GM04504 (cell line): ENCODE results near the gene RUFY2.
"Not testable (repeated sequence)": the region's sequence is repeated elsewhere in the genome, so short reads cannot be mapped to it uniquely, and the experiment has no call there.

Experiments used
- DNase-seq: peaks from one replicate; pipeline ENCODE4 v3.0.0-alpha.2; 2012; ENCODE audit warnings: low read depth

RUFY2 gene

GRCh38 chr10:68327889-68328786 lies 78.9 kb downstream of the RUFY2 start:
- peak; percentile 69 for DNase-seq

GRCh38 chr10:68324396-68324795 lies 82.7 kb downstream of the RUFY2 start:
- DNase-seq = not testable (repeated sequence)

- DNase-seq = no peak
These were observed 88.6 kb downstream of the RUFY2 start for GRCh38 chr10:68318331-68319059.

DNA sequence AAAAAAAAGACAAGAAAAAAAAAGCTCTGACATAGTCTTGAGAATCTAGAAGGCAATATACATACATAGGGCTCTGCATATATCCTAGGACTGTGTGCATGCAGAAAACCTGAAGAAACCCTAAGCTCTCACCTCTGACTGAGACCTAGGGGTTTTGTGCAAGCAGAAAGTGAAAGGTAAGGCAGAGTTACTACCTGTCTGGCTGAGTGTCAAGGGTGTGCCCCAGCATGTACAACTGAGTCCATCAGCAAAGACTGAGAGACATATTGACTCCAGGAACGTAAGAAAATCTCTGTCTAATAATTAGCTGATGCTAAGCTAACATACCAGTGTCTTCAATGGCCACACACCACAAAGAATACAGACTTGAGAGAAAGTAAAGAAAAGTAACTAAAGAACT lies 91.5 kb downstream of the RUFY2 start:
- no peak for DNase-seq

GRCh38 chr10:68314930-68315329 lies 92.1 kb downstream of the RUFY2 start:
- not testable (repeated sequence) for DNase-seq

DNA sequence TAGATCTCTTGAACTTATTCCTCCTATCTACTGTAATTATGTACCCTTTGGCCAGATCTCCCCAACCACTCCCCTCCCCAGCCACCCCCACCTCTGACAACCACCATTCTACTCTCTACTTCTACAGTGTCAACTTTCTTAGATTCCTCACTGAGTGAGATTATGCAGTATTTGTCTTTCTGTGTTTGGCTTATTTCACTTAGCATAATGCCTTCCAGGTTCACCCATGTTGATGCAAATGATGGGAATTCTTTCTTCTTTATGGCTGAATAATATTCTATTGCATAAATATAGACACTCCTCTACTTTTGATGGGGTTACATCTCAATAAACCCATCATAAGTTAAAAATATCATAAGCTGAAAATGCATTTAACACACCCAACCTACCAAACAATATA lies 96.5 kb downstream of the RUFY2 start:
- no peak for DNase-seq

GRCh38 chr10:68305854-68306253 lies 101.2 kb downstream of the RUFY2 start:
- DNase-seq = no peak

DNA sequence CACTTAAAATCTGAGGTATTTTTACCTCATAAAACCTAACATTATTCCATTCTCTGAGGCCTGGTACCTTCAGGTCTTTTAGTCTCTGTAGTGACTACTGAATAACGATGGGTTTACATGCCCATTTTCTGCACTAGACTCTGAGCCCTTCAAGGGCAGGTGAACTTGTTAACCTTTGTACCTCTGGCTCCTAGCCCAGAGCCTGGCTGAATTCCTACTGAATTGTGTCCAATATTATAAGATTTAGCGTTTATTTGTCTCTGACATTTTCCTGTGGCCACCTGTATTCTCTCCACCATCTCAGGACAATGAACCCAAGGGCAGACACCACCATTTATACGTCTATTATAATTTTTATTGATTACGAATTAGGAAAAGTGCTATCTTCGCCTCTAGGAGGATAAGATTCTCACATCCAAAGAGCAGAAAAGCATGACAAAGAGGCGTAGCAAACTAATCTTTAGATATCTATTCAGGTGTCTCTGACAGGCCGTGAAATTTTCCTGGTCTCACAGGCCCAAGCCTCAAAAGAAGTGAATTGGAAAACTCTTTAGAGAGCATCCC lies 103.1 kb downstream of the RUFY2 start:
- DNase-seq = no peak

- DNase-seq = no peak
These were observed 104.2 kb downstream of the RUFY2 start for GRCh38 chr10:68302871-68303270.

DNA sequence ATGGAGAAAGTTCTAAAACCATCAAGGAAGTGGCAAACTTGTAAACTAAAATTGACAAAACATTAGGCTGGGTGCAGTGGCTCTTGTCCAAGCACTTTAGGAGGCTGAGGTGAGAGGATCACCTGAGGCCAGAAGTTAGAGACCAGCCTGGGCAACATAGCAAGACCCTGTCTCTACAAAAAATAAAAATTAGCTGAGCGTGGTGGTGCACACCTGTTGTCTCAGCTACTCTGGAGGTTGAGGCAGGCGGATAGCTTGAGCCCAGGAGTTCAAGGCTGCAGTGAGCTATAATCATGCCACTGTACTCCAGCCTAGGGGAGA lies 104.6 kb downstream of the RUFY2 start:
- no peak for DNase-seq

GRCh38 chr10:68301790-68302502 lies 105.1 kb downstream of the RUFY2 start:
- peak; percentile 33 for DNase-seq

- DNase-seq = no peak
These were observed 105.8 kb downstream of the RUFY2 start for GRCh38 chr10:68301301-68301700.

DNA sequence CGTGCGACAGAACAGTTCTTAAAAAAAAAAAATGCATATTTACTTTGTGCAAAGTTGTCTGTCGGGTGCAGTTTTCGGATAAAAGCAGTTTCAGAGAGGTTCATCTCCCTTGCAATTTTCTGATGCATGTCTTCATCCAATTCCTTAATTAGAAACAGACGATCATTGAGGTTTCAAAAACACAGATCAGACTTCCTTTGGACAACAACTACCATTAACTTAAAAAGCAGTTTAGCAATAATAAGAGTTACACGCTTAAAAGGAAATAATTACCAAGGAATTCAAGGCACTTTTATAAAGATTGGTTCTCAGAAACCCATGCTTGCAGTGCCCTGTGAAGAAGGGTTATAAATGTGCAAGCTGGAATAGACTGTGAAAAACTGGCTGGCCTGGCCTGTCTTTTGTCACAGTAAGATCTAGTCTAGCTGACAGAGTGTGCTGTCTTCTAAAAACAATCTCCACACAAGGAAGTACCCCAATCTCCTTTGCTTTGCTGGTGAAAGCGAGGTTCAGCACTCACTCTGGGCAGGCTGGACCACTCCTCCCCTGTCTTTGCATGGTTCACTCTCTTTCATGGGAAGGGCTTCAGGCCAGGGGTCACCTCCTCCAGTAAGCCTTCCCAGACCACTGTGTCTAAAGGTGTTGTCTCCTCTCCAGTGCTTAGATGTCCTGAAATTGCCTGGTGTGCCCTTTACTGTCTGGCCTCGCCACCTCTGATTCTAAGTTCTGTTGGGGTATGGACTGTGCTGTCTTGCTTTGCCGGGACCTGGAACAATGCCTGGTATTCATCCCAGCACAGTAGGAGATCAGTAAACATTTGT lies 110.0 kb downstream of the RUFY2 start:
- DNase-seq = peak; percentile 38
